Measurements from ENCODE around the gene ELF2. TPM values are rescaled to one million over a fixed set of nuclear protein-coding genes. Genes with fewer than 3 reads are reported as not detected.

The ELF2 gene
- polyA plus RNA-seq, 1 of the 3 experiments (the other 2 are of a cell fraction), result 14.0 TPM

DNA sequence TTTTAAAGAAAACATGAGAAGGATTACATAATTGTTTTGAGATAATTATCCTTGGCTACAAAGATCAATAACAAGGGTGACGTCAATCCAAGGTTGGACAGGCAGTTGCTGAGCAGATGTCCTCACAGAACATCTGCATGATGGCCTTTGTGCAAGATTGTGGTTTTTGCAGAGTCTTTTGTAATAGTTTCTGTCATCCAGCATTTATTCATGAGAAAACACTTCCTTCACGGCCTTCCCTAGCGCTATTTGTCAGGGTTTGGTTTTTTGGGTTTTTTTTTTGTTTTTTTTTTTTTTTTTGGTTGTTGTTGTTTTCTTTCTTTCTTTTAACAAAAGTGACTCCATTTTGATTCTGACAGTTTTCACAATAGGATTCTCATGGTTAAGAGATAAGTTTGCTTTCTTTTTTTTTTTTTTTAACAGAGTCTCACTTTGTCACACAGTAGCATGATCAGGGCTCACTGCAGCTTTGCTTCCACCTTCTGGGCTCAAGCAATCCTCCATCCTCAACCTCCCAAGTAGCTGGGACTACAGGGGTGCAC lies 31.5 kb upstream of the ELF2 start (continued):
- TF ChIP-seq CTCF (IDR thresholded peaks at IDR 0.05), result no peak
- TF ChIP-seq ZBTB33 (IDR thresholded peaks at IDR 0.05; ENCODE audit: borderline replicate concordance, low read depth), result no peak
- no peak for TF ChIP-seq ELF1 (IDR thresholded peaks at IDR 0.05)
- no peak for TF ChIP-seq FOXM1 (IDR thresholded peaks at IDR 0.05; ENCODE audit: low read depth)

DNA sequence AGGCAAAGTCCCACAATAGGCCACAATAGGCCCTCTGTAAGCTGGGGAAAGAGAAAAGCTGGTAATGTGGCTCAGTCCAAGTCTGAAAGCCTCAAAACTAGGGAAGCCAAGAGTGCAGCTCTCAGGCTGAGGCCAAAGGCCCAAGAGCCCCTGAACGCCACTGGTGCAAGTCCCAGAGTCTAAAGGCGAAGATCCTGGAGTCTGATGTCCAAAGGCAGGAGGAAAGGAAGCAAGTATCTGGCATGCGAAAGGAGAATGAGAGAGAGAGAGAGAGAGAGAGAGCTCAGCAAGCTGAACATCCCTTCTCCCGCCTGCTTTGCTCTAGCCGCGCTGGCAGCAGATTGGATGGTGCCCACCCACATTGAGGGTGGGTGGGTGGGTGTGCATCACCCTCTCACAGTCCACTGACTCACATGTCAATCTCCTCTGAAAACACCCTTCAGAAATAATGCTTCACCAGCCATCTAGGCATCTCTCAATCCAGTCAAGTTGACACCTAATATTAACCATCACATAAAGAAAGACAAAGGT lies 30.9 kb upstream of the ELF2 start:
- H3K4me2 ChIP-seq, result no peak overlapping the region
- no peak overlapping the region for H3K27ac ChIP-seq (ENCODE audit: low read depth in 2 of 2, low read length in 1 of 2)
- CTCF ChIA-PET, result no interaction called here
- no peaks in the 10 kb centered on the region for H3K9me2 ChIP-seq
- H3K9me3 ChIP-seq, result no peaks in the 10 kb centered on the region
- no peak for DNase-seq
- no peaks in the 10 kb centered on the region for H4K20me1 ChIP-seq (ENCODE audit: insufficient read depth)
- H3K79me2 ChIP-seq (ENCODE audit: insufficient read depth), result no peaks in the 10 kb centered on the region
- POLR2A ChIA-PET, result no interaction called here
- 98% methylated on average over 6 of the region's 6 CpGs for WGBS (ENCODE audit: low lambda C conversion rate)
- H3K36me3 ChIP-seq (replicated peaks in 1 of 2; ENCODE audit: control insufficient read depth in 1 of 2, insufficient read depth in 2 of 2, low read length in 1 of 2), result no peaks in the 10 kb centered on the region
- no peaks in the 10 kb centered on the region for H3K27me3 ChIP-seq (ENCODE audit: insufficient read depth)
- H3K4me1 ChIP-seq (ENCODE audit: control insufficient read depth in 1 of 2, insufficient read depth in 2 of 2, low read depth in 1 of 2, low read length in 1 of 2), result no peaks in the 10 kb centered on the region; a peak in 1 of 4 replicates
- TF ChIP-seq RXRA (IDR thresholded peaks at IDR 0.05; ENCODE audit: borderline replicate concordance, low read depth) (no peak), MEF2A (IDR thresholded peaks at IDR 0.05; ENCODE audit: borderline replicate concordance, low read depth) (no peak), REST (IDR thresholded peaks at IDR 0.05; ENCODE audit: low read depth, low read length) (no peak), USF1 (IDR thresholded peaks at IDR 0.05; ENCODE audit: borderline replicate concordance, low read depth) (no peak), ELF1 (IDR thresholded peaks at IDR 0.05) (no peak), FOXJ3 (CRISPR knock-in tag; IDR thresholded peaks at IDR 0.05) (no peak)
- no peak overlapping the region for H3K9ac ChIP-seq
- H3K4me3 ChIP-seq (ENCODE audit: low read depth in 2 of 2, low read length in 1 of 2), result no peak overlapping the region
- H3F3A ChIP-seq (replicated peaks; ENCODE audit: insufficient read depth), result no peaks in the 10 kb centered on the region
- no peak overlapping the region for H2AFZ ChIP-seq (ENCODE audit: low read depth)
